DND-41 (cell line): ENCODE results near the gene MINK1.

ENCODE experiments used
- ATAC-seq: fragments of 200-7000 bp; cut with Tn5 transposase; 3 replicates; pipeline ENCODE4 v1.9.1; 2021; ENCODE audit warnings: low read depth; ENCODE audit not compliant: insufficient read depth
- DNase-seq: peaks from one replicate; pipeline ENCODE4 v3.0.0-alpha.2; 2020
- H2AFZ ChIP-seq: 2 replicates; pipeline ENCODE4 v1.6.0; 2012; ENCODE audit warnings: low read depth, low read length
- H3K27ac ChIP-seq: 2 replicates; pipeline ENCODE4 v1.5.1; 2012; ENCODE audit warnings: low read length, inconsistent platforms
- H3K27me3 ChIP-seq: fragments of 200-600 bp; sonication (generic); 2 replicates; pipeline ENCODE4 v1.6.0; 2012; ENCODE audit warnings: low read length, mild to moderate bottlenecking, inconsistent platforms; ENCODE audit not compliant: insufficient read depth, poor library complexity
- H3K36me3 ChIP-seq: 2 replicates; pipeline ENCODE4 v1.5.1; 2012; ENCODE audit warnings: low read length, inconsistent platforms; ENCODE audit not compliant: insufficient read depth
- H3K4me1 ChIP-seq: 2 replicates; pipeline ENCODE4 v1.5.1; 2012; ENCODE audit warnings: mild to moderate bottlenecking, low read length; ENCODE audit not compliant: insufficient read depth
- H3K4me2 ChIP-seq: 2 replicates; pipeline ENCODE4 v1.6.0; 2012; ENCODE audit warnings: mild to moderate bottlenecking, moderate library complexity, low read length, inconsistent platforms; ENCODE audit not compliant: insufficient read depth
- H3K4me3 ChIP-seq, 2 experiments: fragments of 200-600 bp in 1 of 2; shearing (Covaris generic) in 1 of 2; 2 replicates each; pipeline ENCODE4 v1.5.1; 2012 to 2016; ENCODE audit warnings: inconsistent platforms in 2 of 2, low read length in 2 of 2, mild to moderate bottlenecking in 2 of 2, low read depth in 1 of 2, moderate library complexity in 1 of 2
- H3K79me2 ChIP-seq: 2 replicates; pipeline ENCODE4 v1.6.0; 2012; ENCODE audit warnings: low read length, inconsistent platforms; ENCODE audit not compliant: insufficient read depth
- H3K9ac ChIP-seq: 2 replicates; pipeline ENCODE4 v1.6.0; 2012; ENCODE audit warnings: low read depth, mild to moderate bottlenecking, inconsistent platforms, low read length, moderate library complexity
- H3K9me3 ChIP-seq: 2 replicates; pipeline ENCODE4 v1.5.1; 2012; ENCODE audit warnings: low read length, moderate library complexity, mild to moderate bottlenecking, inconsistent platforms; ENCODE audit not compliant: insufficient read depth, severe bottlenecking
- H4K20me1 ChIP-seq: 2 replicates; pipeline ENCODE4 v1.6.0; 2012; ENCODE audit warnings: low read length; ENCODE audit not compliant: insufficient read depth
- EZH2 ChIP-seq: IDR thresholded peaks from 3 replicates; pipeline ENCODE4 v1.6.1; 2012; ENCODE audit warnings: borderline replicate concordance, low read depth, mild to moderate bottlenecking, moderate library complexity, low read length, inconsistent platforms; ENCODE audit not compliant: severe bottlenecking
- TF ChIP-seq, protein P1 (sequence below): IDR thresholded peaks from 2 replicates; pipeline ENCODE4 v1.5.1; 2012; ENCODE audit warnings: borderline replicate concordance, low read length, moderate library complexity, mild to moderate bottlenecking; ENCODE audit not compliant: poor library complexity, severe bottlenecking; ENCODE audit errors: extremely low read depth

MINK1 gene

GRCh38 chr17:4786516-4786915, 46.6 kb upstream of the MINK1 start:
- no peak overlapping the region for H3K9ac ChIP-seq
- no peak overlapping the region for H3K27ac ChIP-seq
- ATAC-seq = no peak

DNA sequence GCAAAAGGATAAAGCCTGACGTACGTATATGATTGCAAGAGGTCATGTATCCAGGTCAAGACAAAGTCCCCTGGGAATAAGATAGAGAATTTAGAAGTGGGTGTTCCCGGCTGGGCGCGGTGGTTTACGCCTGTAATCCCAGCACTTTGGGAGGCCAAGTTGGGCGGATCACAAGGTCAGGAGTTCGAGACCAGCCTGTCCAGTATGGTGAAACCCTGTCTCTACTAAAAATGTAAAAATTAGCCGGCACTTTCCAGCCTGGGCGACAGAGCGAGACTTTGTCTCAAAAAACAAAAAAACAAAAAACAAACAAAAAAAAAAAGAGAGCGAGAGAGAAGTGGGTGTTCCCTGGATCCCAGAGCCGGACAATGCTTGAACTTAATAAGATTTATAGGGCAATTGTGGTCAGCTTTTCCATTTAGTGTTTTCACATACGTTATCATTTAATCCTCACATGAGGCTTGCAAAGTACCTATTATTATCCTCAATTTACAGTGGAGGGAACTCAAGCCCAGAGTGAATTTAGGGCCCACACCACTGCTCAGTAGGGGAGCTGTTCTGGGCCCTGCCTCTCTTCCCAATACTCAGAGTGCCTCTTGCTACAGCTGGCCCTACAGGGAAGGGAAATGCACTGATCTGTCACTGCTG, 44.9 kb upstream of the MINK1 start:
- no peaks in the 10 kb centered on the region for H4K20me1 ChIP-seq
- ATAC-seq (no peak), DNase-seq (no peak)
- H3K36me3 ChIP-seq = no peaks in the 10 kb centered on the region
- H3K79me2 ChIP-seq = peaks cover 2% of the 10 kb centered on the region; the same call in 1 of the 2 replicates
- no peak overlapping the region for H3K4me3 ChIP-seq
- H2AFZ ChIP-seq = no peak overlapping the region
- no peak overlapping the region; the same call in 1 of the 2 replicates for H3K9ac ChIP-seq
- H3K27ac ChIP-seq = no peak overlapping the region
- H3K27me3 ChIP-seq = no peaks in the 10 kb centered on the region
- TF ChIP-seq EZH2 = no peak
- TF ChIP-seq, protein P1, sequence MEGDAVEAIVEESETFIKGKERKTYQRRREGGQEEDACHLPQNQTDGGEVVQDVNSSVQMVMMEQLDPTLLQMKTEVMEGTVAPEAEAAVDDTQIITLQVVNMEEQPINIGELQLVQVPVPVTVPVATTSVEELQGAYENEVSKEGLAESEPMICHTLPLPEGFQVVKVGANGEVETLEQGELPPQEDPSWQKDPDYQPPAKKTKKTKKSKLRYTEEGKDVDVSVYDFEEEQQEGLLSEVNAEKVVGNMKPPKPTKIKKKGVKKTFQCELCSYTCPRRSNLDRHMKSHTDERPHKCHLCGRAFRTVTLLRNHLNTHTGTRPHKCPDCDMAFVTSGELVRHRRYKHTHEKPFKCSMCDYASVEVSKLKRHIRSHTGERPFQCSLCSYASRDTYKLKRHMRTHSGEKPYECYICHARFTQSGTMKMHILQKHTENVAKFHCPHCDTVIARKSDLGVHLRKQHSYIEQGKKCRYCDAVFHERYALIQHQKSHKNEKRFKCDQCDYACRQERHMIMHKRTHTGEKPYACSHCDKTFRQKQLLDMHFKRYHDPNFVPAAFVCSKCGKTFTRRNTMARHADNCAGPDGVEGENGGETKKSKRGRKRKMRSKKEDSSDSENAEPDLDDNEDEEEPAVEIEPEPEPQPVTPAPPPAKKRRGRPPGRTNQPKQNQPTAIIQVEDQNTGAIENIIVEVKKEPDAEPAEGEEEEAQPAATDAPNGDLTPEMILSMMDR = no peak
- peak overlapping the region; percentile 98 for H3K4me2 ChIP-seq
- H3K4me1 ChIP-seq = peaks cover 20% of the 10 kb centered on the region
- no peaks in the 10 kb centered on the region for H3K9me3 ChIP-seq

More at GRCh38 chr17:4786516-4786915, 46.6 kb upstream of the MINK1 start:
- no peaks in the 10 kb centered on the region for H4K20me1 ChIP-seq
- H3K9me3 ChIP-seq = no peaks in the 10 kb centered on the region
- H3K4me2 ChIP-seq = no peak overlapping the region
- H3K4me3 ChIP-seq = no peak overlapping the region
- DNase-seq = no peak
- peaks cover 20% of the 10 kb centered on the region for H3K4me1 ChIP-seq
- TF ChIP-seq EZH2 = no peak
- TF ChIP-seq, protein P1 = no peak
- no peaks in the 10 kb centered on the region for H3K27me3 ChIP-seq
- no peak overlapping the region for H2AFZ ChIP-seq
- H3K79me2 ChIP-seq = peaks cover 2% of the 10 kb centered on the region; the same call in 1 of the 2 replicates
- H3K36me3 ChIP-seq = no peaks in the 10 kb centered on the region

DNA sequence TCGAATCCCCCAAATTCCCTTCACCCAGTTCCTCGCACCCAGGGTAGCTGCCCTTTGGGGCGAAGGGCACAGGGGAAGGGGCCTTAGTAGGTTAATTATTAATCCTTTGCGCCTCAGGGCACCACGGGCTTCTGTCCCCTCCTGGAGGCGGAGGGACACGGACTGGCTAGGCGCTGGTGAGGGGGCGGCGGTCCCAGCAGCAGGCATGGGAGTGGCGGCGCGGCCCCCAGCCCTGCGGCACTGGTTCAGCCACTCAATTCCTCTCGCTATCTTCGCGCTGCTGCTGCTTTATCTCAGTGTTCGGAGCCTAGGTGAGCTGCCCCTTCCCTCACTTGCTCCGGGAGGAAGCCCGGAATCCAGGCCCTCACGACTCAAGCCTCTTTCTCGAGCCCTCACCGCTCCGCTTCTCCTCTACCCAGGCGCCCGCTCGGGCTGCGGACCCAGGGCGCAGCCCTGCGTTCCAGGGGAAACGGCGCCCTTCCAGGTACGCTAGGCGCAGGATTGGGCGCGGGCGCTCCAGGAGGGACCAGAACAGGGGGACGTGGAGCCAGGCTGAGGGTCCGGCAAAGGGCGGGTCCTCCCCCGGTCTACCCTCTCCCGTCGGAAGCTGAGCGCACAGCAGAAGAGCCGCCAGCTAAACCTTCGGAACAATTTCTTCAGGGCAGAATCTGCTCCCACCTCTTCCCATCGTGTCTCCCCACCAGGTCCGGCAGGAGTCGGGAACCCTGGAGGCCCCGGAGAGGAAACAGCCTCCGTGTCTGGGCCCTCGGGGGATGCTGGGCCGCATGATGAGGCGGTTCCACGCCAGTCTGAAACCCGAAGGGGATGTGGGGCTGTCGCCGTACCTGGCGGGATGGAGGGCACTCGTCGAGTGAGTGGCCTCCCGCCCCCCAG, 44.1 kb upstream of the MINK1 start, which contains the start of gene GLTPD2:
Gene GLTPD2 (plus strand): TSS at position 158 of the 894 bp plus-strand sequence. CDS start 48 bp downstream, at position 206.
- Histone ChIP-seq H3K36me3 (no peaks in the 10 kb centered on the region), H3K27ac (peak within 1 kb of the TSS; percentile 62), H4K20me1 (no peaks in the 10 kb centered on the region), H3K9me3 (no peaks in the 10 kb centered on the region), H3K4me1 (peaks cover 20% of the 10 kb centered on the region), H3K4me2 (peak within 1 kb of the TSS; percentile 98), H2AFZ (peak within 1 kb of the TSS; percentile 96), H3K9ac (peak within 1 kb of the TSS; percentile 89), H3K27me3 (no peaks in the 10 kb centered on the region), H3K4me3 (peak within 1 kb of the TSS; percentile 62 to 70), H3K79me2 (peaks cover 2% of the 10 kb centered on the region; the same call in 1 of the 2 replicates)
- DNase-seq = no peak
- TF ChIP-seq, protein P1 = no peak
- TF ChIP-seq EZH2 = no peak
- ATAC-seq = no peak
